Subcutaneous adipose tissue (tissue), 4 donors: ENCODE results near the gene KMT5B. TPM values are rescaled to one million over a fixed set of nuclear protein-coding genes. Genes with fewer than 3 reads are reported as not detected.

Experiments
- CTCF ChIP-seq: fragments of 450-650 bp; IDR thresholded peaks from one replicate; pipeline ENCODE4 v1.5.1; 2016; ENCODE audit warnings: low read depth, mild to moderate bottlenecking, control low read depth, antibody characterized with exemption, moderate library complexity
- total RNA-seq, 4 donors: library from RNA; depleted of rRNA; stranded (reverse); fragments of >200 nt; gene quantifications; one replicate each; pipeline ENCODE4 v1.1.0, GENCODE V29; 2016

Gene KMT5B
- total RNA-seq, 4 donors from 2014 or later = 30.6 to 42.8 (median 37.9) TPM

- no peak for TF ChIP-seq CTCF
Measured at GRCh38 chr11:68173926-68174325, 39.2 kb downstream of the KMT5B start.

- no peak for TF ChIP-seq CTCF
Measured at GRCh38 chr11:68169442-68169841, 43.7 kb downstream of the KMT5B start.

- TF ChIP-seq CTCF = no peak
Measured at GRCh38 chr11:68168694-68169093, 44.4 kb downstream of the KMT5B start.

- TF ChIP-seq CTCF = no peak
Measured at GRCh38 chr11:68167474-68167873, 45.6 kb downstream of the KMT5B start.

- TF ChIP-seq CTCF = no peak
Measured at GRCh38 chr11:68166969-68167368, 46.1 kb downstream of the KMT5B start.

- TF ChIP-seq CTCF = no peak
Measured at GRCh38 chr11:68165601-68166000, 47.5 kb downstream of the KMT5B start.

GRCh38 chr11:68164437-68164836, 48.7 kb downstream of the KMT5B start:
- TF ChIP-seq CTCF = no peak
